ENCODE measurements around the gene UBASH3B.

GRCh38 chr11:122707111-122707510, 51.6 kb downstream of the UBASH3B start:
- TF ChIP-seq CTCF (IDR thresholded peaks at IDR 0.05; ENCODE audit: low read depth, low read length) (no peak), POLR2A (IDR thresholded peaks at IDR 0.05; ENCODE audit: extremely low read depth, insufficient read length) (no peak)
